Stimulated activated CD8-positive, alpha-beta memory T cell treated with anti-CD3 and anti-CD28 coated beads, Interleukin-15, amount 100 ng/mL, for 24 hours (primary cell): ENCODE measurements around the gene NKX2-4.
"Not testable (repeated sequence)": the region's sequence is repeated elsewhere in the genome, so short reads cannot be mapped to it uniquely, and the experiment has no call there.

Experiments used
- DNase-seq: peaks from one replicate; pipeline ENCODE4 v3.0.0-alpha.2; 2020; ENCODE audit warnings: low read depth

Gene NKX2-4

DNA sequence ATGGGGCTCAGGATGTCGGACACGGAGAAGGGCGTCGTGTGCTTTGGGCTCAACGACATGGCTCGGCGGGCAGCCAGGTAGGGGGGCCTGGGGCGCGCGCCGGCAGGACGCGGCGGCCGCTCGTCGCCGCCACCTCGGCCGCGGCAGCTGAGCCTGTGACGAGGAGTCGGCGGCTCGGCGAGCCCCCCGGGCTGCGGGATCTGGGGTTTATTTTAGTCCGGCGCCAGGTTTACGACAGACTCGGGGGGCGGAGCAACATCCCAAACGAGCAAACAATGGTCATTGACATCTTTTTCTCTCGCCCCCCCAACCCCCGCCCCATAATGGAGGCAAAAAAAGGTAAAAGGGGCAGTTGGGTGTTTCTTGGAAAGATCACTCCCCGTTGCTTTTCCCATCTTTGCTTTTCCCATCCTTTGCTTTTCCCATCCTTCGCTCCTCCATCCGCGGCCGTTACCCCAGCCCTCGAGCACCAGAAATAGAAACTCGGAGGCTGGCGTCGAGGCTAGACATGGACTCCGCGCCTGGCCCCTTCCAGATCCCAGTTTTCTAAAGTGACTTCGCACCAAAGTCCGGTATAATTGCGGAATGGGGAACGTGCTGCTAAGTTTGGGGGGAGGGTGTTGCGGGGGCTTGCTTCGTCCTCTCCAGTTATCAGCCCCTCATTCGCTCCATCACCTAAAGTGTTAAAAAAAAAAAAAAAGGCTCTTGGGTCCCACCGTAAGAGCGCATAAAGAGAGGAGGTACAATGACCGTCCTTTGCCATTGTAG, at the start of gene NKX2-4:
NKX2-4 (minus strand) TSS at position 186 of the 768 bp plus-strand sequence; CDS start at position 59, 127 bp downstream.
- DNase-seq = no peak

DNA sequence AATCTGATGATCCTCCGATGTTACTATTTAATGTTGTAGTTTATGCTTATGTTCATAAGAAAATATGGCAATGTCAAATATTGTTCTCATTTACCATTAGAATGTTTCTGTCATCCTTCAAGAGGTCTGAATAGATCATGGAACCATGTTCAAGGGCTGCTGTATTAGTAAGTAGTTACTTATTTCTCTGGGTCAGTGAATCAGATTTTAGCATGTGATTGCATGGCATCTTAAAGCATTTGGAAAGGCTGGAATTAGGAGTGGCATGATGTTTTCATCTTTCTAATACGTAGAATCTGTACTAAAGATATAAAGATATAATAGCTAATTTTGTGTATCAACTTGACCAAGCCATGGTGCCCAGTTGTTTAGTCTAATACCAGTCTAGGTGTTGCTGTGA, 40.5 kb upstream of the NKX2-4 start:
- no peak for DNase-seq

DNA sequence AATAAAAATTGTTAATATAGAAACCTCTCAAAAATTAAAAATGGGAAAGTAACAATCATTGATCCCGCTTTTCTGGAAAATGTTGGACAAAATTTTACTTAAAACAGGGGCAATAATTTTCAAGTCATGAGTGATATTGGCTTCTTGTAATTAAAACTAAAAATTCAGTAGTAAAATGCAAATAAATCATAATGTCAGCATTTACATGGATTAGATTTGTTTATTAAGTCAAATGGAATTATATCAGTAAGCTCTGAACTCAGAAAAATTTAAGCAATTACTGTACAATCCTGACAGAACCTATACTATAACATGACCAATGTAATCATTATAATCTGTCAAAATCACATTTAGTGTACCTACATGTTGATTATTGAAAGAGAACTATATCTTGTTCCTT, 39.9 kb upstream of the NKX2-4 start:
- no peak for DNase-seq

DNA sequence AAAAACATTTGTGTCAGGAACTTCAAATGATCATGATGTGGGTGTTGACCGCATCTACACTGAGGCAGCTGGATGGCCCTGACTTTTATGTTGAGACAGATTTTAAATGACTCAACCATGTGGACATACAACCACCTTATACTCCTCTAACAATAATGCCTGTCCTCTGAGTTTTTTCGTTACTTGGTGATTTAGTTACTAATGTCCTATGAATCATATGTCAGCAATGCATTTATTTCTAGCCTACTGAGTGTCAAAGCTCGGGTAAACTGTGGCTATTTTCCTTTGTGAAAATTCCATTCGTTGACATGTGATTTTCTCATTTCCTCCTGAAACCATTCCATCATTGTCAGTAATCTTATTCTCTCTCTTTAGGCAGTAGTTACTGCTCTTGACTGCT, 38.9 kb upstream of the NKX2-4 start:
- no peak for DNase-seq

DNA sequence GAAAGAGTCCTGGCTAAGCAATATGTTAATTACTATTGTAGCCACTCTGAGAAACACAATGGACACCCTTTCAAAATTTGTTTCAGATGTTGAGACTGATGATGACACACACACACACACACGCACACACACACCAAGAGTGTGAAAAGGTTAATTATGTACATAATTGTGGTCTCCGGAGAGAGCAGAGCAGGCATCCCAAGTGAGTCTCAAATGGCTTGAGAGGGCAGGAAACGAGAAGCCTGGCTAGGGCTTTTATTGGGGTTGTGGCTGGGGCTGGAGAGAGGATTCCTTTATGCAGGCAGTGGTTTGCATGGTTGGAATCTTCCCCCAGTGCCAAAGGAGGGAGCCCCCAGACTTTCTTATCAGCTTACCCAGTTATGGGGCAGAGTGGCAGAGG, 38.2 kb upstream of the NKX2-4 start:
- DNase-seq = no peak

DNA sequence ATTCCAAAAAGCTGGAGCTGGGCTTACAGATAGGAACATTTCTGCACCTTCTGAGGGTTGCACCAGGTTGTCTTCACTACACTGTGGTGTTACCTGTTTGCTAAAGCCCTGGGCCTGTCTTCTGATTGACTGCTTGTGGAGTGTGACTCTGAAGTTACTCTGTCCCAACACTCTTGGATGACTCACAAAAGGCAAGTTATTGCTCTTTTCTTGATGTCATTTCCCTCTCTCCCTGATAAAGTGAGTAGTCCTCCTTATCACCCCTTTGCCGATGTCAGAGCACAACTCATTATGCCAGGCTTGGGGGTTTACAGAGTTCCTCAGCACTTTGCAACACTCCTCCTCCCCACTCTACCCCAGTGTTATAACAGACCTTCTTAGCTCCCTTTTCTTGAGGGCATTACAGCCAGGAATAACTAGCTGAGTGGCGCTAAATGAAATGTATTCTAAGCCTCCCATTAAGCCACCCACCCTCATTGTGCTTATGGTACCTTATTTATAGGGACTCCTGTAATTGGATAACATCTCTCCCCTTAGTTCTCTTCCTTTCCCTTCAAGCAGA, 36.1 kb upstream of the NKX2-4 start:
- no peak for DNase-seq

DNA sequence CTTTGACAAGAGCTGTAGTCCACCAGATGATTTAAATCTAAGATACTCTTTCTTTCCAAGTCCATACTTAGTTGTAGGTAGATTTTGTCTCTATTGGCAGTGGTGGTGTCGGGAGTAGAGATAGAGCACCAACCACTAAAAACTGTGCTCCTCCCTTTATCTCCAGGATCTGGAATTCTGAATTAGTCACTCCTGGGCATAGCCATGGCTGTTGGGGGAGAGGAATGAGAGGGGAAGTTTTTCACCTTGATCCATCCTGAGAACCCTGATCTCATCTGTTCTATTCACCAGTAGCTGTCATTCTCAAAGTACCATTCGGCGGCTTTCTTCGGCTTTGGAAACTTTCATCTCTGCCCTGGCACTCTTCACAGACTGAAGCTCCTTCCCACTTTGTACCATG, 35.6 kb upstream of the NKX2-4 start:
- no peak for DNase-seq

DNA sequence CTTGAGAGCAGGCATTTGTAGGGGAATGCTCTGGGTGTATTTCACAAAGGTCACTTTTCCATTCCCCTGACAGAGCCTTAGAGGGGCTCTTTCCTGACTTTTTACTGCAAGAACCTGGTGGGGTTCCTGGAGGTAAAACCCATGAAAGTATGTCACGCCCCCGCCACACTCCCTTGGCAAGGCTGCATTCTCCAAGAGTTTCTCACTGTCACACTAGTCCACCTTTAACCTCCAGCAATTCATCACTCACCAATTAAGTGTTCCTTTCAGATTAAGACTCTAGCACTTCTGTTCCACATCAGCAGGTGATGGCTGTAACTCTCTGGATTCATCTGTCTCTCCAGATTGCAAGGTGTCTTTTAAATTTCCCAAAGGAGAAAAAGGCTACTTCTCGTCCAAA, 32.7 kb upstream of the NKX2-4 start:
- DNase-seq = no peak

DNA sequence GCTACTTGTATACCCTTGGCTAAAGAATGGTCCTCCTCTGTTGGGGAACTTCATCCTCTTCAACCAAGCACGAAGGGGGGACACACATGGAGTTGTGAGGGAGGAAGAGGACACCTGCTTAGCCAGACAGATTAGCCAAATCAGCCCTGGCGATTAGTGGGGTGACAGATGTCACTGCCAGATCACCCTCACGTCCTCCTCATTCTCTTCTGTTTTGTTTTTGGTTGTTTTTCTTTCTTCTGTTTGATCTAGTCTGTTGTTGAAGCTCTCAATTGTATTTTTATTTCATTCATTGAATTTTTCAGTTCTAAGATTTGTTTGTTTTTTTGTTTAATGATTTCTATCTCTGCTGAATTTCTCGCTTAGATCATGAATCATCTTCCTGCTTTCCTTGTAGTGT, 27.5 kb upstream of the NKX2-4 start:
- no peak for DNase-seq

DNA sequence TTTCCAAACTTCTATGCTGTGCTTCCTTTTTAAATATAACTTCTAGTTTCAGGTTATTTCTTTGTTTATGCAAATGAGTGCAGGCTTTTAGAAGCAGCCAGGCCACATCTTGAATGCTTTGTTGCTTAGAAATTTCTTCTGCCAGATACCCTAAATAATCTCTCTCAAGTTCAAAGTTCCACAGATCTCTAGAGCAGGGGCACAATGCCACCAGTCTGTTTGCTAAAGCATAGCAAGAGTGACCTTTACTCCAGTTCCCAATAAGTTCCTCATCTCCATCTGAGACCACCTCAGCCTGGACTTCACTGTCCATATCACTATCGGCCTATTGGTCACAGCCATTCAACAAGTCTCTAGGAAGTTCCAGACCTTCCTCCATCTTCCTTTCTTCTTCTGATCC, 26.4 kb upstream of the NKX2-4 start:
- DNase-seq = not testable (repeated sequence)

DNA sequence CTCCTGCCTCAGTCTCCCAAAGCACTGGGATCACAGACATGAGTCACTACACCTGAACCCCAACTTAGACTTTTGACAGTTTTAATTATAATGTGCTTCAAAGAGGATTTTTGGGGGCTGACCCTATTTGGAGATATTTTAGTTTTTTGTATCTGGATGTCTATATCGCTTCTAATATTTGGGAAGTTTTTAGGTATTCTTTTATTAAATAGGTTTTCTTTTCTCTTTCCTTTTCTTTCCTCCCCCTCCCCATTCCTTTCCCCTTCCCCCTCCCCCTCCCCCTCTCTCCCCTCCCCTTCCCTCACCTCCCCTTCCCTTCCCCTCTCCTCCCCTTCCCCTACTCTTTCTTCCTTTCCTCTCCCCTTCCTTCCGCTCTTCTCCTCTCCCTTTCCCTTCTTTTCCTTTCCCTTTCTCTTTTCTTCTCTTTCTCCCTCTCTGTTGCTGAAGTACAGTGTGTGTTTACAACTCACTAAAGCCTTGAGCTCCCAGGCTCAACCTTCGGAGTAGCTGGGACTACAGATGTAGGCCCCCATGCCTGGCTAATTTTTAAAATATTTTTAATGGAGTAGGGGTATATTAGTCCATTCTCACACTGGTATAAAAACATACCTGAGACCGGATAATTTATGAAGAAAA, 24.4 kb upstream of the NKX2-4 start:
- no peak for DNase-seq

DNA sequence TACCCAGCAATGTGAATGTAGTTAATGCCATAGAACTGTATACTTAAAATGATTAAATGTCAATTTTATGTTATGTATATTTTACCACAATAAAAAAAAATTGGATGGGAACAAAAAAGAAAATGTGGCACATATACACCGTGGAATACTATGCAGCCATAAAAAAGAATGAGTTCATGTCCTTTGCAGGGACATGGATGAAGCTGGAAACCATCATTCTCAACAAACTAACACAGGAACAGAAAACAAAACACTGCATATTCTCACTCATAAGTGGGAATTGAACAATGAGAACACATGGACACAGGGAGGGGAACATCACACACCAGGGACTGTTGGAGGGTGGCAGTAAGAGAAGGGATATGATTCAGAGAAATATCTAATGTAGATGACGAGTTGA, 21.8 kb upstream of the NKX2-4 start:
- not testable (repeated sequence) for DNase-seq

DNA sequence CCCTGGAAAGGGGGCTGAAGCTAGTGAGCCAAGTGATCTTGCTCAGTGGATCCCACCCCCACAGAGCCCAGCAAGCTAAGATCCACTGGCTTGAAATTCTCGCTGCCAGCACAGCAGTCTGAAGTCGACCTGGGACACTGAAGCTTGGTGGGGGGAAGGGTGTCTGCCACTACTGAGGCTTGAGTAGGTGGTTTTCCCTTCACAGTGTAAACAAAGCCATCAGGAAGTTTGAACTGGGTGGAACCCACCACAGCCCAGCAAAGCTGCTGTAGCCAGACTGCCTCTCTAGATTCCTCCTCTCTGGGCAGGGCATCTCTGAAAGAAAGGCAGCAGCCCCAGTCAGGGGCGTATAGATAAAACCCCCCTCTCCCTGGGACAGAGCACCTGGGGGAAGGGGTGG, 16.7 kb upstream of the NKX2-4 start:
- DNase-seq = not testable (repeated sequence)

DNA sequence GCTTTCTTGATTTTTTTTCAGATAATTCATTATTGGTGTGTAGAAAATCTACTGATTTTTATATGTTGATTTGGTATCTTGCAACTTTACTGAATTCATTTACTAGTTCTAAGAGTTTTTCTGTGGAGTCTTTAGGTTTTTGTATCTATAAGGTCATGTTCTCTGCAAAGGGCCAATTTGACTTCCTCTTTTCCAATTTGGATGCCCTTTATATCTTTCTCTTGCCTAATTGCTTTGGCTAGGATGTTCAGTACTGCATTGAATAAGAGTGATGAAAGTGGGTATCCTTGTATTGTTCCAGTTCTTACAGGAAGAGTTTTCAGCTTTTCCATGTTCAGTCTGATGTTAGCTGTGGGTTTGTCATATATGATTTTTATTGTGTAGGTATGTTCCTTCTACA, 14.4 kb upstream of the NKX2-4 start:
- DNase-seq = no peak

DNA sequence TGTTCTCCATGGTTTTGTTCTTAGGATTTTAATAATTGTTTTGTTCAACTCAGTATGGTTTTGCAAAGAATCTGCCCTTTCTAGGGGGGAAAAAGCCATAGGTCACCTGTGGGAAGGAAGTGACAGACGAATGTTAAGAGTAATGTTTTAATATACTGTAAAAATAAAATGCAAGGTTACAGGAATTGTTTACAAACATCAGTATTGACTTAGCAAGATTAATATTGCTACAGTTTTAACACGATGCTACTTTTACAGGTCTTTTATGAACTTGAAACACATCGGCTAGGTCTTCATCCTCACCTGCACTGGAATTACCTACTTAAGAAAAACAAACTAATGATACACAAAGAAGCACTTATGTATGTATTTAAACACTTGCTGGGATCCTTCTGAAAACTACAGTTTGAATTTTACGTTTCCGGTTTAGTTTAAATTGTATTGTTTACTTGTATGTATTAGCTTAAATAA, 1.7 kb upstream of the NKX2-4 start:
- no peak for DNase-seq

DNA sequence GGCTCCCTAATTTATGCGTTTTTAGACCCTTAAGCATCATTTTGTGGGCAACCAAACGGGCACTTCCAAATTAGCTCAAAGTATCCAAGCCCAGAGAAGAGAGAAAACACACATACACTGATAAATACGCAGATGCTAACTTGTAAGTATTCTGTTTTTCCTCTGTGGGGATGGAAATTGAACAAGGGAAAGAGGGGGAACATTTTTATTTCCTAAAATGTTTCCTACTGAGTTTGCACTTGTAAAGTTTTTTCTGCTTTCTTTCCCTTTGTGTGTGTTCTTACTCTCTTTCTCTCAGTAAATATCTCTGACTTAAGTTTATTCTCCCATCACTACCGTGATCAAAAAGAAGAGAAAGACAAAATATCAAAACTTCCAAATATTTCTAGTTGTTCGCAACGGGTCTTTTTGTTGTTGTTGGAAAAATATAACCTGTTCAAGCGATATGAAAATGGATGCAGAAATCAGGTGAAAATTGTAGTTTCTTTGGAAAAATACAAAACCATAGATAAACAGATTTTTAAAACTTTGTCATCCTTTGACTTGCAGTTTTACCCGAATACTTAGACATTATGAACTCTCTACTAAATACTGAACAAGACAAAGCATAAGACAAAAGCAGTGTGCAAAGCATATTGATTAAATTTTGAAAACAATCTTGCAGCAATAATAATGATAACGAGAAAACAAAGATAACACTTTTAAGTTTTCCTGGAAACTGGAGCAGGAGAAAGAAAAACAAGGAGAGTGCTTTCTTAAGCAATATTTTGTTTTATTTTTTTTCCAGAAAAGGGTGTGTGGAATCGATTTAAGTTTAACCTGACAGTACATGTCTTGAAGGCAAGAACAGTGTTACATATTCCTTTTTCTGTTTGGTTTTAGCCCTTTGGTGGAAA, 1.0 kb upstream of the NKX2-4 start:
- DNase-seq = no peak

DNA sequence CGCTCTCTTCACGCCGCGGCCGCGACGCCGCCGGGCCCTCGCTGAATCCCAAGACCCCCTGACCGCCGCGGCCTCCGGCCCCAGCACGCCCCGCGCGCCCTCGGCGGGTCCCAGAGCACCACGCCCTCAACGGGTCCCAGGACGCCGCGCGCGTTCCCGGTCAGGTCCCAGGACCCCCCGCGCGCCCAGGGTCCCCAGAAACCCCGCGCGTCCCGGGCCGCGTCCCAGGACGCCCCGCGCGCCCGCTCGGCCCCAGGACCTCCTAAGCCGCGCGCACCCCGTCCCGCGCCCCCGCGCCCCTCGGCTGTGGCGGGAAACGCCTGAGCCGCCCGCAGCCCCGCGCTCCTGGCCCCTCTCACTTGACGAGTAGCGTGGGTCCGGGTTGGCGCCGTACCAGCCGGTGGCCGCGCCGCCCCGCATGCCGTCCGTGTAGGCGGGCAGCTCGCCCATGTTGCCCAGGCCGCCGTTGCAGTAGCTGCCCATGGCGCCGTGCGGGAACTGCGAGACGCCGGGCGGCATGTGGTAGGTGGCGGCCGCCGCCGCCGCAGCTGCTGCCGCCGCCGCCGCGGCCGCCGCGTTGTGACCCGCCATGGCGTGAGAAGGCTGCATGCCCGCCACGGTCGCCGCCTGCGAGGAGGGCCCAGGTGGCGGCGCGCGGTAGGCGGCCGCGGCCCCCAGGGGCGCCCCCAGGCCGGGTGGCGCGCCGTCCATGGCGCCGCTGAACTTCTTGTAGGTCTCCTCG, 556 bp downstream of the NKX2-4 start:
- DNase-seq = no peak

DNA sequence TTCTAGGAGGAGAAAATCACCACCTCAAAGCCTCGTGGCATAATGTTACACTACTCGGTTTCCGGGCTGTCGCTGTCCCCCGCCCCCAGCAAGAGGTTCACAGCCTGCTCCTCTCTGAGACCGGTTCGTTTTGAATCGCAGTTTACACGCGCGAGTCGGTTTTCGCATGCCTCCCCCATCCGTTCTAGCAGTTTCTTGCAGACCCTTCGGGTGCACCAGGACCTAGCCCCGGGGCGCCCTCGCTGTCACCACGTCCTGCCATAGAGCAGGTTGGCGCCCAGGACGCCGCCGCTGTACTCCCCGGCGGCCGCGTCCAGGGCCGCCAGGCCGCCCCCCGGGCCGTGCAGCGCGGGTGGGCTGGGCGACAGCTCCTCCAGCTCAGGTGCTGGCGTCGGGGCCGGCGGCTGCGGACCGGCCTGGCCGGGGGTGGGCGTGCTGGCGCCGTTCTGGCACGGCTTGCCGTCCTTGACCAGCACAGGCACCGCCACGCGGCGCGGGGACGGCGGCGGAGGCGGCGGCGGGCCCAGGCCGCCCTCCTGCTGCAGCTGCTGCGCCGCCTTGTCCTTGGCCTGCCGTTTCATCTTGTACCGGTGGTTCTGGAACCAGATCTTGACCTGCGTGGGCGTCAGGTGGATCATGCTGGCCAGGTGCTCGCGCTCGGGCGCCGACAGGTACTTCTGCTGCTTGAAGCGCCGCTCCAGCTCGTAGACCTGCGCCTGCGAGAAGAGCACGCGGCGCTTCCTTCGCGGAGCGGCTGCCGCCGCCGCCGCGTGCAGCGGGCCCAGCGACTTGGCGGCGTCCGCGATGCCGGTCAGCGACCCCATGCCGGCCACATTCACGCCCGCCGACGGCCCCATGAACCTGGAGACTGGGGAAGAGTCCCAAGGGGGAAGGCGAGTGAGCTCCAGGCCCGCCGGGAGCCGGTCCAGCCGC, 1.4 kb downstream of the NKX2-4 start:
- DNase-seq = no peak

DNA sequence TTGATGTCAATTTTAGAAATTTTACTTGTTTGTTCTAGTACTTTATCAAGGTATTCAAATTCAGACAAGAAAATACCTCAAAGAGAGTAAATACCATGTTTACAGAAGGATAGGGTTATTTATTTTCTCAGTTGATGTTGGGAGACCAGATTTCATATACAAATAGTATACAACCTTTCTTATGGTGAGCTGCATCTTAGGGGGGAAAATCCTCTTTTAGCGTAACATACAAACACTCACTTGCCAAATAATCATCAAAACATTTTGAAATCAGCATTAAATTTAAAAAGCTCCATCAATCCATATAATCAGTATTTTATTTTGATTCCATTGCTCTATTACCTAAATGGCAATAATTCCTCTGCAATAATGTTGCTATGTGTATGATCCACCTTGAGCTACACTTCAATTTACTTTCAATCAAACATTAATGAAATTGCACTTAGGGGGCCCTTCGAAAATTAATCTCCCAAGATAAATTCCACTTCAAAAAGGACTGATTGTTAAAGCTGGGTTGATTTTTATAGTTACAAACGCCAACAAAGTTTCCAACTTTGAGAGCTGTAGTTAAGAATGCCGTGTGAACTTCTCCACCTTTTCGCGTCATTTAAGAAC, 2.2 kb downstream of the NKX2-4 start:
- DNase-seq = no peak

DNA sequence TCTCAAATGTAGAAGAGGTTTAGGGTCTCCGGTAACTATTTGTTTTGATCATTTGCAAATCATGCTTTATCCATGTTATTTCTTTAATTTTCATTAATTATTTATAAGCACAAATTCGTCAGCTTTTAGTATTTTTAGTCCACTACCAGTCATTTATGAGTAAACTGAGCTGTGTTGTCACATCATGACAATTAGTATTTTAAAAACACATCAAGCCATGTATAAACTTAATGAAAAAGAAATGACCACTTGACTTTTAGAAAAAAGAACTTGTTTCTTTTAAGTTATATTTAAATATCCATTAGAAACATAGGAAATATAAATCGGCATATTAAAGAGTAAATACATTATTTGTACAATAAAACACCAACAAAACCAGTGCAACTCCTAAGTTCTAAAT, 2.8 kb downstream of the NKX2-4 start:
- DNase-seq = no peak
